ENCODE measurements around the gene MRPL41.

GRCh38 chr9:137558127-137558526 is 6.4 kb downstream of the MRPL41 start:
- TF ChIP-seq PAX5 (IDR thresholded peaks at IDR 0.05; ENCODE audit: insufficient read depth, low read length, severe bottlenecking) (no peak), SPI1 (IDR thresholded peaks at IDR 0.05; ENCODE audit: low read depth, low read length) (no peak), POLR2A (IDR thresholded peaks at IDR 0.05; ENCODE audit: low read depth, low read length) (no peak), POLR2AphosphoS5 (IDR thresholded peaks at IDR 0.05; ENCODE audit: low read depth, low read length) (no peak), TAF1 (IDR thresholded peaks at IDR 0.05; ENCODE audit: low read depth, low read length) (no peak), POU2F2 (IDR thresholded peaks at IDR 0.05; ENCODE audit: low read depth, low read length) (no peak)
